ENCODE results near the gene NHLRC2. TPM values are rescaled to one million over a fixed set of nuclear protein-coding genes. Genes with fewer than 3 reads are reported as not detected.

Gene NHLRC2
- total RNA-seq, 1 experiment from 2014 or later, result 30.9 TPM

DNA sequence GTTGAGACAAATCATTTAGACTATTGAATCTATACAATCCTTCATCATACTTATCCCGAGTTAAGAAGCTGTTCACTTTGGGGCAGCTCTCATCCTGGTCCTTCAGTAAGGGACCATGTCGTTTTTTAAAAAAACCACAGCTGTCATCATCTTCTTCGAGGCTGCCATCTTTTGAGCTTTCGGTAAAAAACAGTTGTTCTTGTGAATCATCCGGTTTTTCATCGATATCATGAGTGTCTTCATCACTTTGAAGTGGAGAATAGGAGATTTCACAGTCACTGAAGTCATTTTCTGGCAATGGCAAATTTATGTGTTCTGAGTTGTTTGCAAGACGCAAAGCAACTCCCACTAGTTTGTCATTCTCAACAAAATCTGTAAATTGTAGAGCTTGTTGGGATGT, 4.5 kb upstream of the NHLRC2 start:
- no peak for DNase-seq
- Histone ChIP-seq H3K56ac (ENCODE audit: insufficient read length, low read depth, low read length) (no peak overlapping the region), H2BK120ac (ENCODE audit: low read depth, low read length, poor library complexity, severe bottlenecking) (no peak overlapping the region), H3K23ac (ENCODE audit: insufficient read length, low read depth, low read length) (no peak overlapping the region), H2AK5ac (ENCODE audit: insufficient read length, low read length) (no peak overlapping the region), H3K79me1 (ENCODE audit: insufficient read depth, low read depth, low read length, poor library complexity, severe bottlenecking) (no peaks in the 10 kb centered on the region), H3K79me2 (ENCODE audit: insufficient read depth, low read length) (no peaks in the 10 kb centered on the region), H4K20me1 (ENCODE audit: control insufficient read depth, insufficient read depth, insufficient read length) (no peaks in the 10 kb centered on the region), H3K27me3 (ENCODE audit: insufficient read depth, low read length) (no peaks in the 10 kb centered on the region), H3K27ac (ENCODE audit: insufficient read length, low read depth, low read length) (no peak overlapping the region), H3K4me1 (ENCODE audit: insufficient read depth, low read length) (no peaks in the 10 kb centered on the region), H3K18ac (ENCODE audit: insufficient read length, low read depth, low read length) (no peak overlapping the region), H2BK20ac (ENCODE audit: low read depth, low read length, poor library complexity, severe bottlenecking) (no peak overlapping the region), H3T11ph (ENCODE audit: low read length) (no peak overlapping the region), H3K9me3 (ENCODE audit: control insufficient read depth, low read depth, low read length) (no peaks in the 10 kb centered on the region), H3K4me2 (ENCODE audit: insufficient read depth, insufficient read length, low read length) (no peak overlapping the region), H2AFZ (ENCODE audit: low read length) (no peak overlapping the region), H3K4ac (ENCODE audit: low read depth, low read length) (no peak overlapping the region), H4K8ac (replicated peaks; ENCODE audit: insufficient read length, low read depth, low read length) (no peak overlapping the region), H2BK15ac (ENCODE audit: low read depth, low read length) (no peak overlapping the region), H4K91ac (ENCODE audit: insufficient read length, low read depth, low read length) (no peak overlapping the region), H3K14ac (ENCODE audit: insufficient read depth, low read length) (no peak overlapping the region), H4K5ac (ENCODE audit: insufficient read length, low read depth, low read length) (no peak overlapping the region), H2BK5ac (ENCODE audit: insufficient read length, low read length) (no peak overlapping the region), H2BK12ac (ENCODE audit: insufficient read length, low read depth, low read length) (no peak overlapping the region), H3K9ac (ENCODE audit: extremely low read depth, insufficient read length, low read length) (no peak overlapping the region), H3K23me2 (ENCODE audit: insufficient read length, low read depth, low read length, poor library complexity, severe bottlenecking) (peaks cover 3% of the 10 kb centered on the region)
- TF ChIP-seq, protein P1, sequence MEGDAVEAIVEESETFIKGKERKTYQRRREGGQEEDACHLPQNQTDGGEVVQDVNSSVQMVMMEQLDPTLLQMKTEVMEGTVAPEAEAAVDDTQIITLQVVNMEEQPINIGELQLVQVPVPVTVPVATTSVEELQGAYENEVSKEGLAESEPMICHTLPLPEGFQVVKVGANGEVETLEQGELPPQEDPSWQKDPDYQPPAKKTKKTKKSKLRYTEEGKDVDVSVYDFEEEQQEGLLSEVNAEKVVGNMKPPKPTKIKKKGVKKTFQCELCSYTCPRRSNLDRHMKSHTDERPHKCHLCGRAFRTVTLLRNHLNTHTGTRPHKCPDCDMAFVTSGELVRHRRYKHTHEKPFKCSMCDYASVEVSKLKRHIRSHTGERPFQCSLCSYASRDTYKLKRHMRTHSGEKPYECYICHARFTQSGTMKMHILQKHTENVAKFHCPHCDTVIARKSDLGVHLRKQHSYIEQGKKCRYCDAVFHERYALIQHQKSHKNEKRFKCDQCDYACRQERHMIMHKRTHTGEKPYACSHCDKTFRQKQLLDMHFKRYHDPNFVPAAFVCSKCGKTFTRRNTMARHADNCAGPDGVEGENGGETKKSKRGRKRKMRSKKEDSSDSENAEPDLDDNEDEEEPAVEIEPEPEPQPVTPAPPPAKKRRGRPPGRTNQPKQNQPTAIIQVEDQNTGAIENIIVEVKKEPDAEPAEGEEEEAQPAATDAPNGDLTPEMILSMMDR (conservative IDR thresholded peaks at IDR 0.05), result no peak
- peaks cover 0 to 17% (median 8%) of the 10 kb centered on the region in 3 experiments; a peak in 5 of 7 replicates for H3K36me3 Mint-ChIP-seq (ENCODE audit: insufficient read depth in 1 of 3, low read depth in 3 of 3)
- peaks cover 13 to 23% of the 10 kb centered on the region in 2 experiments for H3K4me1 Mint-ChIP-seq
- H3K4me3 Mint-ChIP-seq, result no peak overlapping the region
- no peaks in the 10 kb centered on the region; a peak in 1 of 5 replicates for H3K9me3 Mint-ChIP-seq
- WGBS (ENCODE audit: extremely low coverage, insufficient read length, low lambda C conversion rate), result no CpG with 5 or more reads among the region's 7 CpGs
- H3K27me3 Mint-ChIP-seq (ENCODE audit: low read depth), result no peaks in the 10 kb centered on the region
- no peak overlapping the region for H3K27ac Mint-ChIP-seq
